Measurements from ENCODE around the gene E2F6. TPM values are rescaled to one million over a fixed set of nuclear protein-coding genes. Genes with fewer than 3 reads are reported as not detected.
"Not testable (repeated sequence)": the region's sequence is repeated elsewhere in the genome, so short reads cannot be mapped to it uniquely, and the experiment has no call there.

Gene E2F6
- total and polyA plus RNA-seq, 9 donors: 15.0 to 23.2 (median 18.5) TPM

DNA sequence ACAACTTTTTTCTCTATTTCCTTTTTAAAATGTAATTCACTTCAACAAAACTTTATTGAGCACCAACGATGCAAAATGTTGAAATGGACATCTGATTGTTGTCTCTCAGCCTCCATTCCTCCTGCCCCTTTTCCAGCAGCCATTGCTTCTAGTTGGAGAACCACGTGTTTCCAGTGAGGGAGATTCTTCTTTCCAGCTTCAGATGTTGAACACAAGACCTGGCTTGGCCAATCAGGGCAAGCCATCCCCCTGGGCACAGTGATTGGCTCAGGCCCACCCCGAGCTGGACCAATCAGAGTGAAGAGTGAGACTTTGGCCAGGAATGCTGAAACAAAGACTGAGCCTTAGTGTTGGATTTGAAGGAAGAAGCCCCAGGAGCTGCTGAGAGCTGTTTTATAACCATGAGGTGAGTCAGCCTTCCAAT lies 59.0 kb downstream of the E2F6 start:
- H3K4me1 ChIP-seq (ENCODE audit: control insufficient read depth, insufficient read depth, low read length): peaks cover 36% of the 10 kb centered on the region
- DNase-seq: peak; percentile 88
- no peaks in the 10 kb centered on the region for H3K9me3 ChIP-seq (replicated peaks; ENCODE audit: control insufficient read depth, low read depth, low read length)
- H3K36me3 ChIP-seq (ENCODE audit: control insufficient read depth, insufficient read depth, low read length): no peaks in the 10 kb centered on the region
- no peak overlapping the region for H3K4me3 ChIP-seq (ENCODE audit: low read length)
- peak overlapping the region; percentile 88 for H3K27ac ChIP-seq (ENCODE audit: low read length)
- H3K27me3 ChIP-seq (ENCODE audit: control insufficient read depth, insufficient read depth, low read length): no peaks in the 10 kb centered on the region
- 40% methylated on average over 2 of the region's 3 CpGs for WGBS (ENCODE audit: insufficient coverage)

DNA sequence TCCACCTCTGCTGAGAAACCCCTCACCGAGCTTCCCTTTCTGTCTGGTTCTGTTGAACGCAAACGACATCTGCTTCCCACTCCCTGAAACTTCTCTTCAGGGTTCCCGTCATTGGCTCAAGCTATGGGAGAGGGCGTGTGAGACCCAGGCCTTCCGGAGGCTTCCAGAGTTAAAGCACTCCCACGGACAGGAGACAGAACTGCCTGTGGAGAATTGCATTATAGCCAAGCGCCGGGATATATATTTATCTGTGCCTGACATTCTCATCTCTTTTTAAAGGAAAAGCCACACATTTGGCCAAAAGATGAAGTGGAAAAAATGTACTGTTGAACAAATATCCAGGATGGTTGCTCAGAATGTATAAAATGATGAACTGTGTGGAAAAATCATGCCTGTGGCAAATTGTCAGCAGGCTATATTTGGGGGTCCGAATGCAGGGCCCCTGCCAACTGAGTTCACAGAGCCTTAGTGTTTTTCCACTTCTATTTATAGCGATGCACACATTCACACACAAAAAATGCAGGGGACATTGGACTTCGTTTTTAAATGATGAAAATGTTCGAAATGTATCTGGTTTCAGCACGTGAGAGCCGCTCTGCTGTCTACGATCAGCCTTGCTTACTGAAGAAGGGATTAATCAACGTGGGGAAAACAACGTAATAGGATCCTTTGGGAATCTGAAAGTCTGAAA lies 59.5 kb downstream of the E2F6 start:
- WGBS (ENCODE audit: insufficient coverage): 25% methylated on average over 9 of the region's 18 CpGs
- Histone ChIP-seq H3K36me3 (ENCODE audit: control insufficient read depth, insufficient read depth, low read length) (no peaks in the 10 kb centered on the region), H3K4me1 (ENCODE audit: control insufficient read depth, insufficient read depth, low read length) (peaks cover 36% of the 10 kb centered on the region), H3K27me3 (ENCODE audit: control insufficient read depth, insufficient read depth, low read length) (no peaks in the 10 kb centered on the region), H3K27ac (ENCODE audit: low read length) (peak overlapping the region; percentile 88), H3K9me3 (replicated peaks; ENCODE audit: control insufficient read depth, low read depth, low read length) (no peaks in the 10 kb centered on the region), H3K4me3 (ENCODE audit: low read length) (no peak overlapping the region)
- DNase-seq: peak; percentile 92

DNA sequence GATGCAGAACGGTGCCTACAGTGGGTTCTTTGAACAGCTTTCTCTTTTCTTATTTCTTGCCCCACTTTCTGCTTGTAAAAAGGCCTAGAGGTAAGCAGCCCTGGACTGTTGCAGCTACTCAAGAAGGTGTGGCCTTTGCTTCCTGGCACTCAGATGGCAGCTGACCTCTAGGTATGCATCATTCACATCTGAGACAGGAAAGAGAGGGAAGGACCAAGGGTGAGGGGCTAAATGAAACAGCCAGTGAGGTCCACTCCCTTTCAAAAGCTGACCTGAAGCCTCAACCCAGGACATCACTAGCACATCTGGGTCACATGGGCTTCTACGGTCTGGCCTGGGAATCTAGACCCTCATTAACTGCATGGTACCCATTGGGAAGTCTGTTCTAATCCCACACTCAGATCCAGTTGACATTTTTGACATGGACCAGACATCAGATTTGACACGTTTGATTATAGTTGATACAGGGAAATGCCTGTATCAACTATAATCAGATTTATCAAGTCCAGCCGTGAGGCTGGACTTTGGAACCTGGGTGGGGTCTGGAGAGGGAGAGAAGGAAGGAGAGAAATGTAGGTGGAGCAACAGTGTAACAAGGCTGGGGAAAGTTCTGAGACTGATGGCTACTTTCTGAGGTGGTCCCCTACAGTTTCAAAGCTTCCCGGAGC lies 60.2 kb downstream of the E2F6 start:
- peaks cover 36% of the 10 kb centered on the region for H3K4me1 ChIP-seq (ENCODE audit: control insufficient read depth, insufficient read depth, low read length)
- H3K27ac ChIP-seq (ENCODE audit: low read length): peak overlapping the region; percentile 88
- DNase-seq: no peak
- H3K4me3 ChIP-seq (ENCODE audit: low read length): no peak overlapping the region
- H3K27me3 ChIP-seq (ENCODE audit: control insufficient read depth, insufficient read depth, low read length): no peaks in the 10 kb centered on the region
- WGBS (ENCODE audit: insufficient coverage): 53% methylated on average over 2 of the region's 5 CpGs
- H3K9me3 ChIP-seq (replicated peaks; ENCODE audit: control insufficient read depth, low read depth, low read length): no peaks in the 10 kb centered on the region
- H3K36me3 ChIP-seq (ENCODE audit: control insufficient read depth, insufficient read depth, low read length): no peaks in the 10 kb centered on the region

DNA sequence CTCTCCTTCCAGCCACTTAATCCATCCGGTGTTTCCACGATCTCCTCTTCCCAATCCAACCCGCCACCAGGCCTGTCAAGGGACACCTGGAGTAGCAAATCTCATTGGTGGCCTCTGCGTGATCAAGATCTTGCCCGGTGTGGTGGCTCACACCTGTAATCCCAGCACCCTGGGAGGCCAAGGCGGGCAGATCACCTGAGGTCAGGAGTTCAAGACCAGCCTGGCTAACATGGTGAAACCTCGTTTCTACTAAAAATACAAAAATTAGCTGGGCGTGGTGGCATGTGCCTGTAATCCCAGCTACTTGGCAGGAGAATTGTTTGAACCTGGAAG lies 60.9 kb downstream of the E2F6 start:
- not testable (repeated sequence) for DNase-seq; H3K4me3 ChIP-seq (ENCODE audit: low read length); H3K27me3 ChIP-seq (ENCODE audit: control insufficient read depth, insufficient read depth, low read length); H3K36me3 ChIP-seq (ENCODE audit: control insufficient read depth, insufficient read depth, low read length); H3K9me3 ChIP-seq (replicated peaks; ENCODE audit: control insufficient read depth, low read depth, low read length)
- WGBS (ENCODE audit: insufficient coverage): 91% methylated on average over 6 of the region's 8 CpGs
- H3K27ac ChIP-seq (ENCODE audit: low read length): peak overlapping the region; percentile 78
- peaks cover 36% of the 10 kb centered on the region for H3K4me1 ChIP-seq (ENCODE audit: control insufficient read depth, insufficient read depth, low read length)

DNA sequence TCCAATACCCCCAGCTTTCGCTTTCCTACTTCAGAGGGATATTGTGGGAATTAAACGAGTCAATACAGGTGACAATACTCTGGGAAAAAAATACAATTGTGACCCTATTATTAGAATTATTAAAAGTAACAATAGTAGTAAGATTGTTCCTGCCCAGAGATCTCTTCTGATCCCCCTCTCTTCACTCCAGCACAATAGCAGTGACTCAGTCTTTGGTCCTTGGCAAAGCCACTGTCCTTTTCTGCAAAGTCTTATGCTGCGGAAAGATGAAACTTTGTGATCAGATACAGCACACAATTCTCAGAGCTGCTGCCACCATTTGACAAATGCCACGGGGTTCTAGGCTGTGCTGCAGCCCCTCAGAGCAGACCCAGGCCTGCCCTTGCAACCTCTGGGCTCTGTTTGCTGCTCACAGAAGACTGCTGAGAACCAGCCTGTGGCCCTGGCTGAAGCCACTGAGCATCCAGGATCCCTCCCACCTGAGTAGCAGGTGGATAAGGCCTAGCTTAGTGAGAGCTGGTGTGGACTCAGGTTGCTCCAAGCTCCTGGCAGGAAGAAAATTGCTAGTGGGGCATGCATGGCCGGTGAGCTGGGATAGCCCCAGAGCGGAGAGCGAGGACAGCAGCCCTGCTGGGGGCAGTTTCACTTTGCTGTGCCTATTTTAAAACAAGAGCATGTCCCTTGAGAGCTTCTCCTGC lies 61.4 kb downstream of the E2F6 start:
- Histone ChIP-seq H3K27ac (ENCODE audit: low read length) (peak overlapping the region; percentile 78), H3K36me3 (ENCODE audit: control insufficient read depth, insufficient read depth, low read length) (no peaks in the 10 kb centered on the region), H3K9me3 (replicated peaks; ENCODE audit: control insufficient read depth, low read depth, low read length) (no peaks in the 10 kb centered on the region), H3K4me1 (ENCODE audit: control insufficient read depth, insufficient read depth, low read length) (peaks cover 36% of the 10 kb centered on the region), H3K27me3 (ENCODE audit: control insufficient read depth, insufficient read depth, low read length) (no peaks in the 10 kb centered on the region), H3K4me3 (ENCODE audit: low read length) (no peak overlapping the region)
- WGBS (ENCODE audit: insufficient coverage): 82% methylated on average over 1 of the region's 7 CpGs
- DNase-seq: no peak

DNA sequence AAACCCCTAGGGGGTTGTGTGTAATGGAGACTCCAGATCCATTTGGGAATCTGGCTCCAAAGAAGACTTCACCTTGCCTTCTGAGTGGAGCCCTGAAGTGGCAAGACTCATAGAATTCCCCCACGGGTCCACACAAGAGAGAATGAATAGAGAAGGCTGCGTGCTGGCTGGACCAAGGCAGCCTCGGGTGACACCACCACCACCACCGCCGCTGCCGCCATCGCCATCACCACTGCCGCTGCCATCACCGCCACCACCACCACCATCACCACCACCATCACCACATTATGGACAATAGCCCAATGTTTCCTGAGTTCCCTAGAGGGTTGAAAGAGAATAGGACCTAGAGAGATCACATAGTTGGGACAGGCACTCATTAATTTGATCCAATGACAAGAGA lies 63.5 kb downstream of the E2F6 start:
- Histone ChIP-seq H3K36me3 (ENCODE audit: control insufficient read depth, insufficient read depth, low read length) (no peaks in the 10 kb centered on the region), H3K27me3 (ENCODE audit: control insufficient read depth, insufficient read depth, low read length) (no peaks in the 10 kb centered on the region), H3K9me3 (replicated peaks; ENCODE audit: control insufficient read depth, low read depth, low read length) (no peaks in the 10 kb centered on the region), H3K27ac (ENCODE audit: low read length) (no peak overlapping the region), H3K4me1 (ENCODE audit: control insufficient read depth, insufficient read depth, low read length) (peaks cover 46% of the 10 kb centered on the region), H3K4me3 (ENCODE audit: low read length) (no peak overlapping the region)
- no CpG with 5 or more reads among the region's 9 CpGs for WGBS (ENCODE audit: insufficient coverage)
- no peak for DNase-seq

DNA sequence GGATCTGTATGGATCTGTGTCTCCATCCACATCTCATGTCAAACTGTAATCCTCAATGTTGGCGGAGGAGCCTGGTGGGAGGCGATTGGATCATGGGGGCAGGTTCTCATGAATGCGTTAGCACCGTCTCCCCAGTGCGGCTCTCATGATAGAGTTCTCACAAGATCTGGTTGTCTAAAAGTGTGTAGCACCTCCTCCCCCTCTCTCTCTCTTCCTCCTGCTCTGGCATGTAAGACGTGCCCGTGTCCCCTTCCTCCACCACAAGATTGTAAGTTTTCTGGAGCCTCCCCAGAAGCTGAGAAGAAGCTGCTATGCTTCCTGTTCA lies 66.6 kb downstream of the E2F6 start:
- H3K4me3 ChIP-seq (ENCODE audit: low read length): no peak overlapping the region
- H3K36me3 ChIP-seq (ENCODE audit: control insufficient read depth, insufficient read depth, low read length): no peaks in the 10 kb centered on the region
- WGBS (ENCODE audit: insufficient coverage): no CpG with 5 or more reads among the region's 7 CpGs
- H3K27ac ChIP-seq (ENCODE audit: low read length): no peak overlapping the region
- DNase-seq: no peak
- H3K4me1 ChIP-seq (ENCODE audit: control insufficient read depth, insufficient read depth, low read length): peaks cover 40% of the 10 kb centered on the region
- H3K9me3 ChIP-seq (replicated peaks; ENCODE audit: control insufficient read depth, low read depth, low read length): no peaks in the 10 kb centered on the region
- no peaks in the 10 kb centered on the region for H3K27me3 ChIP-seq (ENCODE audit: control insufficient read depth, insufficient read depth, low read length)

DNA sequence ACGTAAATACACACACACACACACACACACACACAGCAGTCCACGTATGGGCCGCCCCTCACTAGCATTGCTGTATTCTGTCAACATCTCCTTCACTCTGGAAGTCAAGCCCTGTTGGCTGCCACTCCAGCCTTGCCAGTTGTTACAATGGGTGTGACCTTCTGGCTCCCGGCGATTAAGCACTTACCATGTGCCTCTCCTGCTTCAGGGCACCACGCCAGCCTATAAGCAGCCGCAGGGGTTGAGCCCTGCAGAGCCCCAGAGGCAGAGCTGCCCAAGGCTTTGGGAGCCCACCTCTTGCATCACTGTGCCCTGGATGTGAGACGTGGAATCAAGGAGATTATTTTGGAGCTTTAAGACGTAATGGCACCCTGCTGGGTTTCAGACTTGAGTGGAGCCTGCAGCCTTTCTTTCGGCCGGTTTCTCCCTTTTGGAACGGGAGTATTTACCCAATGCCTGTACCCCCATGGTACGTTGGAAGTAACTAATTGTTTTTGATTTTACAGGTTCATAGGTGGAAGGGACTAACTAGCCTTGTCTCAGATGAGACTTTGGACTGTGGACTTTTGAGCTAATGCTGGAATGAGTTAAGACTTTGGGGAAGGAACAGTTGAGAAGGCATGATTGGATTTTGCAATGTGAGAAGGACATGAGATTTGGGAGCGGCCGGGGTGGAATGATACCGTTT lies 67.1 kb downstream of the E2F6 start:
- Histone ChIP-seq H3K27ac (ENCODE audit: low read length) (no peak overlapping the region), H3K27me3 (ENCODE audit: control insufficient read depth, insufficient read depth, low read length) (no peaks in the 10 kb centered on the region), H3K9me3 (replicated peaks; ENCODE audit: control insufficient read depth, low read depth, low read length) (no peaks in the 10 kb centered on the region), H3K36me3 (ENCODE audit: control insufficient read depth, insufficient read depth, low read length) (no peaks in the 10 kb centered on the region), H3K4me3 (ENCODE audit: low read length) (no peak overlapping the region), H3K4me1 (ENCODE audit: control insufficient read depth, insufficient read depth, low read length) (peaks cover 41% of the 10 kb centered on the region)
- peak; percentile 80 for DNase-seq
- WGBS (ENCODE audit: insufficient coverage): 81% methylated on average over 13 of the region's 16 CpGs

DNA sequence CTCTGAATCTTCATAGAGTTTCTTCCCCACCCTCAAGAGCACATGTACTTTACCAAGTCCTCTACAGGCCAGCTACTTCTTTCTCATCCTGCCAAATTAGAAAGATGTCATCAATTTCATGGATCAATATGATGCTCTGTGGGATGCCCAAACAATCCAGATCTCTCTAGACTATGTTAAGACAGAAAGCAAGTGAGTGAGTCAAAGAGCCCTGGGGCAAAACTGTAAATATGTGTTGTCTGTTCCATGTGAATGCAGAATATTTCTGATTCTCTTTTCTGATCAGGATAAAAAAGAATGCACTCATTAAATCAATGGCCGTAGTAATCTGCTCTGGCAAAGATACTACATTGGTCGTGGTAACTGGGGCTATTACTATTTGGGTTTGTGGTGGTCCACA lies 68.4 kb downstream of the E2F6 start:
- H3K4me3 ChIP-seq (ENCODE audit: low read length): no peak overlapping the region
- no peaks in the 10 kb centered on the region for H3K9me3 ChIP-seq (replicated peaks; ENCODE audit: control insufficient read depth, low read depth, low read length)
- no peak overlapping the region for H3K27ac ChIP-seq (ENCODE audit: low read length)
- no peaks in the 10 kb centered on the region for H3K36me3 ChIP-seq (ENCODE audit: control insufficient read depth, insufficient read depth, low read length)
- H3K27me3 ChIP-seq (ENCODE audit: control insufficient read depth, insufficient read depth, low read length): no peaks in the 10 kb centered on the region
- 86% methylated on average over 1 of the region's 2 CpGs for WGBS (ENCODE audit: insufficient coverage)
- DNase-seq: no peak
- peaks cover 45% of the 10 kb centered on the region for H3K4me1 ChIP-seq (ENCODE audit: control insufficient read depth, insufficient read depth, low read length)

Data from muscle of leg (tissue), 11 donors.